Measurements from ENCODE around the gene CPE.

GRCh38 chr4:165532976-165533375 lies 154.2 kb downstream of the CPE start:
- no peak for TF ChIP-seq CTCF (IDR thresholded peaks at IDR 0.05; ENCODE audit: low read depth, low read length, missing input control)
- TF ChIP-seq TAF1 (conservative IDR thresholded peaks at IDR 0.05) = no peak
- no peak for TF ChIP-seq ATF3 (IDR thresholded peaks at IDR 0.05)
- TF ChIP-seq REST (IDR thresholded peaks at IDR 0.05) = no peak
- no peak for TF ChIP-seq ZBTB33 (IDR thresholded peaks at IDR 0.05)
- no peak for TF ChIP-seq SP1 (IDR thresholded peaks at IDR 0.05)
- TF ChIP-seq RAD21 (IDR thresholded peaks at IDR 0.05) = no peak
- TF ChIP-seq FOXA1 (IDR thresholded peaks at IDR 0.05) = no peak
- no peak for TF ChIP-seq JUND (IDR thresholded peaks at IDR 0.05)
